D721Med (cell line): ENCODE data around the gene ASCL5.

Experiments used
- DNase-seq: peaks from one replicate; pipeline ENCODE4 v3.0.0; 2011; ENCODE audit warnings: low spot score; ENCODE audit not compliant: insufficient read length
- FAIRE-seq: peaks from 2 replicates; lab custom pipeline; 2011; peaks lifted over from hg19 to GRCh38; lab: Jason Lieb, UNC
- CTCF ChIP-seq: IDR thresholded peaks from 2 replicates; pipeline ENCODE4 v1.5.1; 2012; ENCODE audit warnings: mild to moderate bottlenecking, control low read depth; ENCODE audit not compliant: insufficient read depth; ENCODE audit errors: missing control alignments

The ASCL5 gene

GRCh38 chr1:201125019-201125418 lies 2.0 kb downstream of the ASCL5 start:
- no peak for DNase-seq
- TF ChIP-seq CTCF, result no peak
- FAIRE-seq, result no peak

- no peak for TF ChIP-seq CTCF
- DNase-seq, result no peak
- FAIRE-seq, result peak; percentile 29
These were observed 3.1 kb downstream of the ASCL5 start for GRCh38 chr1:201123866-201124265.

- FAIRE-seq (peak; percentile 70), DNase-seq (peak; percentile 87)
- no peak for TF ChIP-seq CTCF
These were observed 4.5 kb downstream of the ASCL5 start for GRCh38 chr1:201122321-201122957.

GRCh38 chr1:201119206-201120197 lies 7.5 kb downstream of the ASCL5 start:
- DNase-seq (no peak), FAIRE-seq (peak; percentile 29)
- peak; percentile 70 for TF ChIP-seq CTCF

- no peak for TF ChIP-seq CTCF
- DNase-seq (peak; percentile 88), FAIRE-seq (peak; percentile 95)
These were observed 10.9 kb downstream of the ASCL5 start for GRCh38 chr1:201116091-201116490.

- FAIRE-seq (no peak), DNase-seq (no peak)
- TF ChIP-seq CTCF, result no peak
These were observed 11.5 kb downstream of the ASCL5 start for GRCh38 chr1:201115390-201115937.
